Measurements from ENCODE around the gene ZMYND15. TPM values are rescaled to one million over a fixed set of nuclear protein-coding genes. Genes with fewer than 3 reads are reported as not detected.

The ZMYND15 gene
- total and polyA plus RNA-seq, 2 donors (not counting 1 experiment from before 2014, with no cell fraction given): under 0.01 to 0.11 TPM

GRCh38 chr17:4720787-4721186 lies 18.8 kb upstream of the ZMYND15 start:
- H3K27ac ChIP-seq (ENCODE audit: insufficient read depth, low read length): no peak overlapping the region
- H3K4me2 ChIP-seq (ENCODE audit: extremely low read depth, insufficient read depth, low read length): no peak overlapping the region
- no peak overlapping the region for H3K9ac ChIP-seq (ENCODE audit: insufficient read depth, low read length)
- TF ChIP-seq CTCF (conservative IDR thresholded peaks at IDR 0.05 in 1 of 2, IDR thresholded peaks at IDR 0.05 in 1 of 2; ENCODE audit: low read depth in 1 of 2, low read length in 2 of 2) (no peak), EZH2 (IDR thresholded peaks at IDR 0.05; ENCODE audit: low read length, missing control alignments) (no peak)
- no peaks in the 10 kb centered on the region for H3K27me3 ChIP-seq (ENCODE audit: control insufficient read depth, insufficient read depth, low read length)
- H2AFZ ChIP-seq (ENCODE audit: low read length): no peak overlapping the region
- no peaks in the 10 kb centered on the region for H4K20me1 ChIP-seq (ENCODE audit: control insufficient read depth, extremely low read depth, insufficient read depth, low read length)
- DNase-seq (ENCODE audit: low read depth in 2 of 2): no peak
- H3K79me2 ChIP-seq (ENCODE audit: control insufficient read depth, insufficient read depth, low read length): no peaks in the 10 kb centered on the region
- H3K4me3 ChIP-seq (replicated peaks in 1 of 4; ENCODE audit: control extremely low read depth in 1 of 4, insufficient read depth in 1 of 4, low read depth in 3 of 4, low read length in 4 of 4): no peak overlapping the region
- no peaks in the 10 kb centered on the region for H3K36me3 ChIP-seq (ENCODE audit: control insufficient read depth, insufficient read depth, low read length)
- H3K9me3 ChIP-seq (ENCODE audit: control insufficient read depth, insufficient read depth, low read depth, low read length): no peaks in the 10 kb centered on the region
- H3K4me1 ChIP-seq (ENCODE audit: control insufficient read depth, extremely low read depth, insufficient read depth, low read length): peaks cover 4% of the 10 kb centered on the region

- H3K27me3 ChIP-seq (ENCODE audit: control insufficient read depth, insufficient read depth, low read length): no peaks in the 10 kb centered on the region
- no peaks in the 10 kb centered on the region for H4K20me1 ChIP-seq (ENCODE audit: control insufficient read depth, extremely low read depth, insufficient read depth, low read length)
- H3K79me2 ChIP-seq (ENCODE audit: control insufficient read depth, insufficient read depth, low read length): no peaks in the 10 kb centered on the region
- peaks cover 4% of the 10 kb centered on the region for H3K4me1 ChIP-seq (ENCODE audit: control insufficient read depth, extremely low read depth, insufficient read depth, low read length)
- no peaks in the 10 kb centered on the region for H3K36me3 ChIP-seq (ENCODE audit: control insufficient read depth, insufficient read depth, low read length)
- TF ChIP-seq CTCF (conservative IDR thresholded peaks at IDR 0.05 in 1 of 2, IDR thresholded peaks at IDR 0.05 in 1 of 2; ENCODE audit: low read depth in 1 of 2, low read length in 2 of 2) (no peak), EZH2 (IDR thresholded peaks at IDR 0.05; ENCODE audit: low read length, missing control alignments) (no peak)
- peak; percentile 39 to 60 for DNase-seq (ENCODE audit: low read depth in 2 of 2)
- H3K9me3 ChIP-seq (ENCODE audit: control insufficient read depth, insufficient read depth, low read depth, low read length): no peaks in the 10 kb centered on the region
- no peak overlapping the region for H2AFZ ChIP-seq (ENCODE audit: low read length)
- no peak overlapping the region for H3K4me2 ChIP-seq (ENCODE audit: extremely low read depth, insufficient read depth, low read length)
- H3K9ac ChIP-seq (ENCODE audit: insufficient read depth, low read length): no peak overlapping the region
- H3K27ac ChIP-seq (ENCODE audit: insufficient read depth, low read length): no peak overlapping the region
- no peak overlapping the region for H3K4me3 ChIP-seq (replicated peaks in 1 of 4; ENCODE audit: control extremely low read depth in 1 of 4, insufficient read depth in 1 of 4, low read depth in 3 of 4, low read length in 4 of 4)
Measured at GRCh38 chr17:4721203-4722135, 18.2 kb upstream of the ZMYND15 start.

DNA sequence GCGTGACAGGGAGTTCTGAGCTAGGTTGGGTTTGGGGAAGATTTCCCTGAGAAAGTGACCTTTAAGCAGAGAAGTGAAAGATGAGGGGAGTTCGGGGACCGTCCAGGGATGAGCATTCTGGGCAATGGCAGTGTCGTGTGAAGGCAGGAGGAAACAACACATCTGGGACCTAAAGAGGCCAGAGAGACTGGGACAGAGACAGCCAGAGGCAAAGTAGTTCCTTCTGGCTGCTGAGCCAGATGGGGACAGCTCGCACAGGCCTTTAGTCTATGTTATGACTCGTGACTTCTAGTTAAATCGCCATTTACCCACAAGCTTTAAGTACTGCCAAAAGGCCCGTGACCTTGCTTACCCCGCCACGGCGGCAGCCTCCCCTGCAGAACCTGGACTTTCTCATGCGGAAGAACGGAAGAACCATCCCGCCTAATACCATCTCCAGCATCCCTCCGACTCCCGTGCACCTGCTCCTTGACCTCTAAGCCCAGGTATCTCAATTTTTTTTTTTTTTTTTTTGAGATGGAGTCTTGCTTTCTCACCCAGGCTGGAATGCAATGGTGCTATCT lies 16.9 kb upstream of the ZMYND15 start:
- Histone ChIP-seq H3K27me3 (ENCODE audit: control insufficient read depth, insufficient read depth, low read length) (no peaks in the 10 kb centered on the region), H3K27ac (ENCODE audit: insufficient read depth, low read length) (no peak overlapping the region), H3K4me1 (ENCODE audit: control insufficient read depth, extremely low read depth, insufficient read depth, low read length) (peaks cover 4% of the 10 kb centered on the region), H3K4me3 (replicated peaks in 1 of 4; ENCODE audit: control extremely low read depth in 1 of 4, insufficient read depth in 1 of 4, low read depth in 3 of 4, low read length in 4 of 4) (no peak overlapping the region), H3K36me3 (ENCODE audit: control insufficient read depth, insufficient read depth, low read length) (no peaks in the 10 kb centered on the region), H2AFZ (ENCODE audit: low read length) (no peak overlapping the region), H3K79me2 (ENCODE audit: control insufficient read depth, insufficient read depth, low read length) (no peaks in the 10 kb centered on the region), H3K9ac (ENCODE audit: insufficient read depth, low read length) (no peak overlapping the region), H3K9me3 (ENCODE audit: control insufficient read depth, insufficient read depth, low read depth, low read length) (no peaks in the 10 kb centered on the region), H3K4me2 (ENCODE audit: extremely low read depth, insufficient read depth, low read length) (no peak overlapping the region), H4K20me1 (ENCODE audit: control insufficient read depth, extremely low read depth, insufficient read depth, low read length) (no peaks in the 10 kb centered on the region)
- TF ChIP-seq EZH2 (IDR thresholded peaks at IDR 0.05; ENCODE audit: low read length, missing control alignments) (no peak), CTCF (conservative IDR thresholded peaks at IDR 0.05 in 1 of 2, IDR thresholded peaks at IDR 0.05 in 1 of 2; ENCODE audit: low read depth in 1 of 2, low read length in 2 of 2) (no peak)
- DNase-seq (ENCODE audit: low read depth in 2 of 2): no peak

Measured in fibroblast of lung (primary cell).